SK-N-SH treated with all-trans-retinoic acid at 6 μM for 48 hours (cell line): ENCODE data around the gene MSANTD3.
A peak's percentile ranks its signal among the peaks of the same experiment; 100 is the strongest.

ENCODE experiments used
- ATAC-seq: fragments of 200-7000 bp; cut with Tn5 transposase; 3 replicates; pipeline ENCODE4 v1.9.1; 2020; ENCODE audit warnings: mild to moderate bottlenecking, moderate library complexity
- ARNTL ChIP-seq: fragments of 450-650 bp; formaldehyde crosslinking; IDR thresholded peaks from 2 replicates; pipeline ENCODE4 v1.5.0; 2020; ENCODE audit warnings: low read depth, mild to moderate bottlenecking, moderate library complexity, borderline replicate concordance
- BACH2 ChIP-seq: fragments of 250-450 bp; sonication (Bioruptor Pico); IDR thresholded peaks from 2 replicates; pipeline ENCODE4 v1.9.0; 2021; ENCODE audit warnings: mild to moderate bottlenecking, borderline replicate concordance
- CREB5 ChIP-seq: fragments of 250-450 bp; sonication (Bioruptor Pico); IDR thresholded peaks from 2 replicates; pipeline ENCODE4 v1.5.1; 2020; ENCODE audit warnings: low read depth, mild to moderate bottlenecking, moderate library complexity
- CSDC2 ChIP-seq: fragments of 250-450 bp; sonication (Bioruptor Pico); IDR thresholded peaks from 2 replicates; pipeline ENCODE4 v1.5.0; 2020; ENCODE audit warnings: mild to moderate bottlenecking, moderate library complexity
- CSRNP3 ChIP-seq: fragments of 250-450 bp; sonication (Bioruptor Pico); IDR thresholded peaks from 2 replicates; pipeline ENCODE4 v1.5.1; 2021; ENCODE audit warnings: mild to moderate bottlenecking, moderate library complexity
- ESRRG ChIP-seq: fragments of 250-450 bp; sonication (Bioruptor Pico); IDR thresholded peaks from 2 replicates; pipeline ENCODE4 v1.6.1; 2021; ENCODE audit warnings: mild to moderate bottlenecking
- GLIS3 ChIP-seq: fragments of 250-450 bp; sonication (Bioruptor Pico); IDR thresholded peaks from 2 replicates; pipeline ENCODE4 v1.5.0; 2020; ENCODE audit warnings: mild to moderate bottlenecking, moderate library complexity
- ISL1 ChIP-seq: fragments of 250-450 bp; sonication (Bioruptor Pico); IDR thresholded peaks from 2 replicates; pipeline ENCODE4 v2.1.2; 2022; ENCODE audit warnings: mild to moderate bottlenecking, moderate library complexity
- OSR1 ChIP-seq: fragments of 250-450 bp; sonication (Bioruptor Pico); IDR thresholded peaks from 2 replicates; pipeline ENCODE4 v1.8.0; 2022; ENCODE audit warnings: moderate library complexity, mild to moderate bottlenecking, inconsistent platforms
- PATZ1 ChIP-seq: fragments of 250-450 bp; sonication (Bioruptor Pico); IDR thresholded peaks from 2 replicates; pipeline ENCODE4 v1.8.0; 2020; ENCODE audit warnings: mild to moderate bottlenecking, moderate library complexity, borderline replicate concordance
- POU6F1 ChIP-seq: fragments of 250-450 bp; sonication (Bioruptor Pico); IDR thresholded peaks from 2 replicates; pipeline ENCODE4 v1.8.0; 2021; ENCODE audit warnings: low read depth, mild to moderate bottlenecking, moderate library complexity, borderline replicate concordance
- PPARA ChIP-seq: fragments of 250-450 bp; sonication (Bioruptor Pico); IDR thresholded peaks from 2 replicates; pipeline ENCODE4 v1.5.0; 2020; ENCODE audit warnings: mild to moderate bottlenecking, borderline replicate concordance
- RARB ChIP-seq: fragments of 250-450 bp; sonication (Bioruptor Pico); IDR thresholded peaks from 2 replicates; pipeline ENCODE4 v1.8.0; 2021; ENCODE audit warnings: mild to moderate bottlenecking, moderate library complexity
- TCF4 ChIP-seq: fragments of 250-450 bp; sonication (Bioruptor Pico); IDR thresholded peaks from 2 replicates; pipeline ENCODE4 v1.8.0; 2021; ENCODE audit warnings: mild to moderate bottlenecking, moderate library complexity, borderline replicate concordance
- TOX ChIP-seq: fragments of 250-450 bp; sonication (Bioruptor Pico); IDR thresholded peaks from 2 replicates; pipeline ENCODE4 v1.8.0; 2021; ENCODE audit warnings: mild to moderate bottlenecking, moderate library complexity, borderline replicate concordance
- ZC3H10 ChIP-seq: fragments of 250-450 bp; sonication (Bioruptor Pico); IDR thresholded peaks from 2 replicates; pipeline ENCODE4 v1.5.1; 2021; ENCODE audit warnings: mild to moderate bottlenecking, moderate library complexity
- ZFP3 ChIP-seq: fragments of 250-450 bp; sonication (Bioruptor Pico); IDR thresholded peaks from 2 replicates; pipeline ENCODE4 v1.5.0; 2020; ENCODE audit warnings: mild to moderate bottlenecking, moderate library complexity
- ZFP30 ChIP-seq: fragments of 450-650 bp; formaldehyde crosslinking; IDR thresholded peaks from 2 replicates; pipeline ENCODE4 v1.5.0; 2022; ENCODE audit warnings: mild to moderate bottlenecking, moderate library complexity
- ZNF565 ChIP-seq: fragments of 450-650 bp; formaldehyde crosslinking; conservative IDR thresholded peaks from 2 replicates; pipeline ENCODE4 v1.5.0; 2020; ENCODE audit warnings: low read depth, mild to moderate bottlenecking, moderate library complexity
- ZNF70 ChIP-seq: fragments of 450-650 bp; formaldehyde crosslinking; IDR thresholded peaks from 2 replicates; pipeline ENCODE4 v1.5.0; 2020; ENCODE audit warnings: mild to moderate bottlenecking, moderate library complexity
- ZNF8 ChIP-seq: fragments of 450-650 bp; formaldehyde crosslinking; IDR thresholded peaks from 2 replicates; pipeline ENCODE4 v1.5.0; 2020; ENCODE audit warnings: mild to moderate bottlenecking, moderate library complexity
- TF ChIP-seq, protein P1 (sequence below): fragments of 250-450 bp; sonication (Bioruptor Pico); IDR thresholded peaks from 2 replicates; pipeline ENCODE4 v1.5.0; 2020; ENCODE audit warnings: mild to moderate bottlenecking, moderate library complexity

MSANTD3 gene

DNA sequence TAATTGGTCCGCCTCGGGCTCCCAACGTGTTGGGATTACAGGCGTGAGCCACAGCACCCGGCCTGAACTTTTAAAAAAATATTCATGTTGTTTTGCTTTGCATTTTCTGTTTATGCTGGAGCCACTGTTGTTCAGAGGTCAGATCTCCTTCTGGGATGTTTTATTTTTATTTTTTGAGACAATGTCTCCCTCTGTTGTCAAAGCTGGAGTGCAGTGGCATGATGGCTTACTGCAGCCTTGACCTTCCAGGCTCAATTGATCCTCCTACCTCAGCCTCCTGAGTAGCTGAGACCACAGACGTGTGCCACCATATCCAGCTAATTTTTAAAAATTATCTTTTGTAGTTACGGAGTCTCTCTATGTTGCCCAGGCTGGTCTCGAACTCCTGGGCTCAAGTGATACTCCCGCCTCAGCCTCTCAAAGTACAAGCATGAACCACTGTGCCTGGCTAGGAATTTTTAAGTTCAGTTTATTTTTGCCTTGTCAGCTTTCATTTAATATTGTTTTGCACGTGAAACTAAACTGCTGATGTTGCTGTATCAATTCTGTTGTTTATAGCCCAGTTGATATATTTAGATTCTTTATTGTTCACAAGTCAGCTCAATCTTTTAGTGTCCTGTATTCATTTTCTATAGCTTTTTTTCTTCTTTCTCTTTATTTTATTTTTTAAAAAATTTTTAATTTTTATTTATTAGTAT is 59.7 kb downstream of the MSANTD3 start (continued):
- TF ChIP-seq CSRNP3 (CRISPR knock-in tag) (no peak), RARB (no peak)
- TF ChIP-seq, all 23 proteins: peak for 0

GRCh38 chr9:100488177-100488576 is 61.2 kb downstream of the MSANTD3 start:
- TF ChIP-seq TCF4 (CRISPR knock-in tag) (no peak), ZNF8 (CRISPR knock-in tag) (no peak), ZFP30 (CRISPR knock-in tag) (no peak), BACH2 (CRISPR knock-in tag) (no peak), POU6F1 (CRISPR knock-in tag) (no peak), OSR1 (no peak), ESRRG (CRISPR knock-in tag) (no peak), ZFP3 (CRISPR knock-in tag) (no peak), ZC3H10 (CRISPR knock-in tag) (no peak), CSDC2 (CRISPR knock-in tag) (no peak)
- TF ChIP-seq, protein P1, sequence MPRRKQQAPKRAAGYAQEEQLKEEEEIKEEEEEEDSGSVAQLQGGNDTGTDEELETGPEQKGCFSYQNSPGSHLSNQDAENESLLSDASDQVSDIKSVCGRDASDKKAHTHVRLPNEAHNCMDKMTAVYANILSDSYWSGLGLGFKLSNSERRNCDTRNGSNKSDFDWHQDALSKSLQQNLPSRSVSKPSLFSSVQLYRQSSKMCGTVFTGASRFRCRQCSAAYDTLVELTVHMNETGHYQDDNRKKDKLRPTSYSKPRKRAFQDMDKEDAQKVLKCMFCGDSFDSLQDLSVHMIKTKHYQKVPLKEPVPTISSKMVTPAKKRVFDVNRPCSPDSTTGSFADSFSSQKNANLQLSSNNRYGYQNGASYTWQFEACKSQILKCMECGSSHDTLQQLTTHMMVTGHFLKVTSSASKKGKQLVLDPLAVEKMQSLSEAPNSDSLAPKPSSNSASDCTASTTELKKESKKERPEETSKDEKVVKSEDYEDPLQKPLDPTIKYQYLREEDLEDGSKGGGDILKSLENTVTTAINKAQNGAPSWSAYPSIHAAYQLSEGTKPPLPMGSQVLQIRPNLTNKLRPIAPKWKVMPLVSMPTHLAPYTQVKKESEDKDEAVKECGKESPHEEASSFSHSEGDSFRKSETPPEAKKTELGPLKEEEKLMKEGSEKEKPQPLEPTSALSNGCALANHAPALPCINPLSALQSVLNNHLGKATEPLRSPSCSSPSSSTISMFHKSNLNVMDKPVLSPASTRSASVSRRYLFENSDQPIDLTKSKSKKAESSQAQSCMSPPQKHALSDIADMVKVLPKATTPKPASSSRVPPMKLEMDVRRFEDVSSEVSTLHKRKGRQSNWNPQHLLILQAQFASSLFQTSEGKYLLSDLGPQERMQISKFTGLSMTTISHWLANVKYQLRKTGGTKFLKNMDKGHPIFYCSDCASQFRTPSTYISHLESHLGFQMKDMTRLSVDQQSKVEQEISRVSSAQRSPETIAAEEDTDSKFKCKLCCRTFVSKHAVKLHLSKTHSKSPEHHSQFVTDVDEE (CRISPR knock-in tag), result no peak
- no peak for ATAC-seq

- peak; percentile 40; the same call in 2 of the 3 replicates for ATAC-seq
- TF ChIP-seq OSR1 (no peak), PPARA (CRISPR knock-in tag) (no peak), RARB (no peak), ZFP3 (CRISPR knock-in tag) (no peak), PATZ1 (no peak), ISL1 (CRISPR knock-in tag) (no peak), GLIS3 (CRISPR knock-in tag) (no peak), ZC3H10 (CRISPR knock-in tag) (no peak), ESRRG (CRISPR knock-in tag) (no peak), POU6F1 (CRISPR knock-in tag) (no peak), TOX (CRISPR knock-in tag) (no peak), ZNF70 (CRISPR knock-in tag) (no peak), ZNF565 (CRISPR knock-in tag) (no peak), ZFP30 (CRISPR knock-in tag) (no peak), CREB5 (CRISPR knock-in tag) (no peak), TCF4 (CRISPR knock-in tag) (no peak), ARNTL (no peak)
- TF ChIP-seq, protein P1 (CRISPR knock-in tag), result no peak
Measured at GRCh38 chr9:100489836-100490235, 62.9 kb downstream of the MSANTD3 start.
